Hematopoietic multipotent progenitor cell treated with erythropoietin and hydrocortisone succinate and interleukin-3 and kit ligand, for 8 days (in vitro differentiated cells): ENCODE measurements around the gene STAP1.
"Not testable (repeated sequence)": the region's sequence is repeated elsewhere in the genome, so short reads cannot be mapped to it uniquely, and the experiment has no call there.

Source experiments
- DNase-seq: peaks from one replicate; pipeline ENCODE4 v3.0.0-alpha.2; 2015

The STAP1 gene, protein sequence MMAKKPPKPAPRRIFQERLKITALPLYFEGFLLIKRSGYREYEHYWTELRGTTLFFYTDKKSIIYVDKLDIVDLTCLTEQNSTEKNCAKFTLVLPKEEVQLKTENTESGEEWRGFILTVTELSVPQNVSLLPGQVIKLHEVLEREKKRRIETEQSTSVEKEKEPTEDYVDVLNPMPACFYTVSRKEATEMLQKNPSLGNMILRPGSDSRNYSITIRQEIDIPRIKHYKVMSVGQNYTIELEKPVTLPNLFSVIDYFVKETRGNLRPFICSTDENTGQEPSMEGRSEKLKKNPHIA

DNA sequence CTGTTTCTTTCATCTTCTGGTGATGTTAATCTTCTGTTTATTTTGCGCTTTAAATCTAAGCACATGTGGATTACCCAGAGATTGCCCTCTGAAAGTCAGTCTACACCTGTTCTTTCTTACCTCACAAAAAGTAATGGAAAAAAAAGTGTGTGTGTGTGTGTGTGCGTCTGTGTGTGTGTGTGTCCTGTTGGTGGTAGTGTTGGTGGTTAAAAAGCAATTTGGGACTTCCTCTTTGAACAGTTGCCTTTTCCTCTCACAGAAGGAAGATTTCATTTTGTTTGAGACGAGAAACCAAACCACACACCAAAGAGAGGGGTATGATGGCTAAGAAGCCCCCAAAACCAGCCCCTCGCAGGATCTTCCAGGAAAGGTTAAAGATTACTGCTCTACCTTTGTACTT lies at the start of gene STAP1:
Gene STAP1 (plus strand): TSS at position 235 of the 400 bp plus-strand sequence. CDS start 83 bp downstream, at position 318.
- peak; percentile 70 for DNase-seq

DNA sequence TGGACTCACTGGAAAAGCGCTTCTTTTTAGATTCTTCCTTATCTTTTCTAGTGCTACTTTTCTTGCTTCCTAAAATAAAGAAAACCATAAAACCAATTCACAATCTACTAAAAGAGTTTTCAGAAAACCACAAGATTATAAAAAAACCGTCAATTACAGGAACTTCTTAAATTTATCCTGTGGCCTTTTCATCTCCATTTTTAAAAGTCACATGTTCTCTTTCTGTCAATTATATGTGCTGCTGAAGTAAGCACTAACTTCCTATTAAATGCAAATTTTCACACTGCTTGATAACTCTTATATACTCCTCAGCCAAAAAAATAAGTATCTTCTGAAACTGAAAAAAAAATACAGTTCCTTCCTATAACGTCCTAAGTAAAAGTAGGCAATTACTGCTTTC lies 46.0 kb upstream of the STAP1 start:
- no peak for DNase-seq

DNA sequence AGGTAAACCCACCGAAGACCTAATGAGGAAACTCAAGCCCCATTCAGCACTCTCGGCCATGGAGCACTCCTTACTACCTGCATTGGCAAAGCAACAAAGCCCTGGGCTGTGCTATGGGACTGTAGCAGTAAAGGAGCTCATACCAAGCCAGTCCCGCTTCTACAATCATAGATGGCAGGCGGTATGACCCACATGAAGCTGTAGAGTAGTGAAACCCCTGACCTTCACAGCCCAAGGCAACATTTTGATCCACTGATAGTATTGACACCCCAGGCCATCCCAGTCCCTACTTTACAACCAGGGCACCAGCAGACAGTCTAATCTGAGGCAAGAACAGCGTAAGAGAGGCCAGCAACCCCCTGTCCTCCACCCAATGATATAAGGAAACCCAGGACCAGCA lies 38.4 kb upstream of the STAP1 start:
- no peak for DNase-seq

DNA sequence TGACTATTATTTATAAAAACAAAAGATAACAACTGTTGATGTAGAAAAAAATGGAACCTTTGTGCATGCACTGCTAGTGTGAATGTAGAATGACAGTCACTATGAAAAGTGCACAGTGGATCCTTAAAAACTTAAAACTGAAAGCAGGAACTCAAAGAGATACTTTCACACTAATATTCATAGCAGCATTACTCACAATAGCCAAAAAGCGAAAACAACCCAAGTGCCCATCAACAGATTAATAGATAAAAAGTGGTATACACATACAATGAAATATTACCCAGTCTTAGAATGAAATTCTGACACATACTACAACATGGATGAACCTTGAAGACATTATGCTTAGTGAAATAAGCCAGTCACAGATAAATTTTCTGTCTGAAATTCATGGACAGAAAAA lies 37.0 kb upstream of the STAP1 start:
- DNase-seq, result no peak

DNA sequence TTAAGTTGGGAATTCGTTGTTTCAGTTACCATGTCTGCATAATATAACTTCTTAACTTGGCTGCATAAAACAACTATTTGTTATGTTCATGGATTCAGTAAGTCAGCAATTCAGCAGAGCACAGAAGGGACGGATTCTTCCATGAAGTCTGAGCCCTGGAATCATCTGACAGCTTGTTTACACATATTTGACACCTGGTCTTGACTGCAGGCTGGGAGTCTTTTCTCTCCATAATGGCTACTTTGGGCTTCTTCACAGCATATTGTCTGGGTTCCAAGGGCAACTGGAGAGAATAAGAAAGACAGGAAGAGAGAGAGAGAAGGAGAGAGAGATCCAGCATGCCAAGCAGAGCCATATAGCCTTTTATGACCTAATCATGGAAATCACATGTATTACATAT lies 36.3 kb upstream of the STAP1 start:
- peak; percentile 12 for DNase-seq

DNA sequence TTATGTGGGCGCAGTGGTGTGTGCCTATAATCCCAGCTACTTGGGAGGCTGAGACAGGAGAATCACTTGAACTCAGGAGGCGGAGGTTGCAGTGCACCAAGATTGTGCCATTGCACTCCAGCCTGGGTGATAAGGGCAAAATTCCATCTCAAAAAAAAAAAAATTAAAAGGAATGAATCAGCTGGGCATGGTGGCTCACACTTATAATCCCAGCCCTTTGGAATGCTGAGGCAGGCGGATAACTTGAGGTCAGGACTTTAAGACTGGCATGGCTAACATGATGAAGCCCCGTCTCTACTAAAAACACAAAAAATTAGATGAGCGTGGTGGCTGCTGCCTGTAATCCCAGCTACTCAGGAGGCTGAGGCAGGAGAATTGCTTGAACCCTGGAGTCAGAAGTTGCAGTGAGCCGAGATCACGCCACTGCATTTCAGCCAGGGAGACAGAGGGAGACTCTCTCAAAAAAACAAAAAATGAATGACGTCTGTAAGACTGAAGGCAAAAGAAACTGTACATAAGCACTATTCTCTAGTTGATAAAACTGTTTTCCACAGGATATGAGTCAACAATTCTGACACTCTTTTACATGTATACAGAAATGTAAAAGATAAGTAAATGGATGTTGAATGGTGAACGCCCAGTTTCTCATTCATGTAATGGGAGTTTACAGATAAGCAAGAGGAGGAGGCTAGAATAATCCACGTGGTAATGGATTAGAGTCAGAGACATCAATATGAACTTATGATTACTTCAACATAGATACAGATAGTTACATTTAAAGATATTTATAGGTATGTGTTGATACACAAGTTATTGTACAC lies 35.5 kb upstream of the STAP1 start:
- peak; percentile 98 for DNase-seq

DNA sequence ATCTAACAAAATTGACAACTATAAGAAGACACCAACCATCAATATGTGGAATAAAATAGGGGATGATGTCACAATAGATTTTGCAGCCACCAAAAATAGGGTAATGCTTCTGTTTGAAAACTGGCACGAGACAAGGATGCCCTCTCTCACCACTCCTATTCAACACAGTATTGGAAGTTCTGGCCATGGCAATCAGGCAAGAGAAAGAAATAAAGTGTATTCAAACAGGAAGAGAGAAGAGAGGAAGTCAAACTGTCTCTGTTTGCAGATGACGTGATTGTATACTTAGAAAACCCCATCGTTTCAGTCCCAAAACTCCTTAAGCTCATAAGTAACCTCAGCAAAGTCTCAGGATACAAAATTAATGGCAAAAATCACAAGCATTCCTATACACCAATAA lies 34.4 kb upstream of the STAP1 start:
- not testable (repeated sequence) for DNase-seq

DNA sequence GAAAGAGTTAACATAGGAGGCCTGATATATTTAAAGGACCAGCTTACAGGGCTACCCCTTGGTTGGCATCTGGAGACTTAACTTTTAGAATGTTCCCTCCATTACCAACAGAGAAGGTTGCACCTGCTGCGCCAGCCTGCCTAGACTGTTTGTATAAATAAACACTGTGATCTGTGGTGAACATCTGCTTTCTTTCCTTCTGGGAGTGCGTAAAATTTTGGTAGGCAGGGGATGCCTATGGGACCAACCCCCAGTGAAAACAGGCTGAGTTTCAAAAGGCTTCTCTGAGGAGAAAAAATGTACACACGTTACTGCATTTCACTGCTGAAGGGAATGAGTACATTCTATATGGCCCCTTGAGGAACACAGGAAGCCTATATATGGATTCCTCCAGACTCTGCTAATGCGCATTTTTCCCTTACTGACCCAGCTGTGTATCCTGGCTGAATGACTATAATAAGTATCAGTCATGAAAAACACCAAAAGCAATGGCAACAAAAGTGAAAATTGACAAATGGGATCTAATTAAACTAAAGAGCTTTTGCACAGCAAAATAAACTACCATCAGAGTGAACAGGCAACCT lies 27.1 kb upstream of the STAP1 start:
- no peak for DNase-seq

DNA sequence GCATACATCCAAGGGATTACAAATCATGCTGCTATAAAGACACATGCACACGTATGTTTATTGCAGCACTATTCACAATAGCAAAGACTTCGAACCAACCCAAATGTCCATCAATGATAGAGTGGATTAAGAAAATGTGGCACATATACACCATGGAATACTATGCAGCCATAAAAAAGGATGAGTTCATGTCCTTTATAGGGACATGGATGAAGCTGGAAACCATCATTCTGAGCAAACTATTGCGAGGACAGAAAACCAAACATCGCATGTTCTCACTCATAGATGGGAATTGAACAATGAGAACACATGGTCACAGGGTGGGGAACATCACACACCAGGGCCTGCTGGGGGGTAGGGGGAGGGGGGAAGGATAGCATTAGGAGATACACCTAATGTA lies 26.1 kb upstream of the STAP1 start:
- not testable (repeated sequence) for DNase-seq

DNA sequence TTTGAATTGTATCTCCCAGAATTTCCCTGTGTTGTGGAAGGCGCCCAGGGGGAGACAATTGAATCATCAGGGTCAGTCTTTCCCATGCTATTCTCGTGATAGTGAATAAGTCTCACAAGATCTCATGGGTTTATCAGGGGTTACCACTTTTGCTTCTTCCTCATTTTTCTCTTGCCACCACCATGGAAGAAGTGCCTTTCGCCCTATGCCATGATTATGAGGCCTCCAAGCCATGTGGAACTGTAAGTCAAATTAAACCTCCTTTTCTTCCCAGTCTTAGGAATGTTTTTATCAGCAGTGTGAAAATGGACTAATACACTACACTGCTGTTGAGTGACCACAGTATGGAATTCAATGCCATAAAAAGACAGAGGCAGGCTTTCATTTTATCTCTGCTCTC lies 25.4 kb upstream of the STAP1 start:
- no peak for DNase-seq

DNA sequence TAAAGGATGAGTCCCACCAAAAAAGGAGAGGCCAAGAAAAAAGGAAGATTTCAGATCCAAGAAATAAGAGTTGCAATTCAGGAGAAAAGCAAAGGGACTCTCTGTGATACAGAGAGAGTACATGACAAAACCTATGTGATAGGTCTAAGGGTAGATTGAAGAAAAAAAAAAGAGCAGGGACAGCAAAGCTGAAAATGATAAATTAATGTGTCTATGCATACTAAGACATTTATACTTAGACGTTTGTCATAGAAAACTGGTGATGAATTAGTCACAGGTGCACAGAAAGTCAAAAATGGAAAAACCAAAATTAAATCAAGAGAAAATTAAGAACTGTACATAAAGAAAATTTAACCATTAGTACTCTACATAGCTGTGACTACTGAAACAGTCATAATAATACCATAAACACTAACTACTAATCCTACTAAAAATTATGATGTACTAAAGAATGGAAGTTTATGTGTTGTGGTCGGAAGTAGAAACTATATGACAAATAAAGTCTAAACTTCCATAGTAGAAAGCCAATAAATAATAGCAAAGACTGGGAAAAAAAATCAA lies 23.2 kb upstream of the STAP1 start:
- DNase-seq, result no peak

DNA sequence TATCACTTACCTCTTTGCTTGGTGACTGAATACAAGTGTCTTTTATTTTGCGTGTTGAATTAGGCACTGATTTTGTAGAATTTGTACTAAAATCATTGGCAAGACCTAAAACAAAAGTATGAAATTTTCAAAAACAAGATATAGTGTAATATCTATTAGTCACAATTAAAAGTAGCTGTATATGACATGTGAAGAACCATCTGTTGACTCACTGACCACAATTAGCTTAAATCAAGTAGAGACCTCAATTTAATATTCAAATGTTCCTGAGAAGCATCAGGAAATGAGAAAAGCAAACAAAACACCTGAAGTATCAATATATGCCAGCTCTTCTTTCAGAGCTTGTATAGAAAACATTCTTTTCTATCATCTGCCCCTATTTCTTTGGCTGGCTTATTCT lies 18.7 kb upstream of the STAP1 start:
- no peak for DNase-seq

DNA sequence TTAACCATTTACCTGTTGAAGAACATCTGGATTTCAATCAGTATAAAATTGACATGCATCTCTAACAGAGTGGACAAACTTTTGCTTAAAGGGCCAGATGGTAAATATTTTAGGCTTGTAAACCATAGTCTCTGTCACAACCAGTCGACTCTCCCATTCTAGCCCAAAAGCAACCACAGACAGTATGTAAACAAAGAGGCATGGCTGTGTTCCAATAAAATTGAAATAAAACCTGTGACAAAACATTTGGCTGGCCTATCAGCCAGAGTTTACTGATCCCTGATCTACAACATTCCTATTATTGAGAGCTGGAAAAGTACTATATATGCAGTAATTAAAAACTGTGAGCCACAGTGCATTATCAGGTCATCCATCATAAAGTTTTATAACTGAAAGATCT lies 16.5 kb upstream of the STAP1 start:
- DNase-seq, result no peak

DNA sequence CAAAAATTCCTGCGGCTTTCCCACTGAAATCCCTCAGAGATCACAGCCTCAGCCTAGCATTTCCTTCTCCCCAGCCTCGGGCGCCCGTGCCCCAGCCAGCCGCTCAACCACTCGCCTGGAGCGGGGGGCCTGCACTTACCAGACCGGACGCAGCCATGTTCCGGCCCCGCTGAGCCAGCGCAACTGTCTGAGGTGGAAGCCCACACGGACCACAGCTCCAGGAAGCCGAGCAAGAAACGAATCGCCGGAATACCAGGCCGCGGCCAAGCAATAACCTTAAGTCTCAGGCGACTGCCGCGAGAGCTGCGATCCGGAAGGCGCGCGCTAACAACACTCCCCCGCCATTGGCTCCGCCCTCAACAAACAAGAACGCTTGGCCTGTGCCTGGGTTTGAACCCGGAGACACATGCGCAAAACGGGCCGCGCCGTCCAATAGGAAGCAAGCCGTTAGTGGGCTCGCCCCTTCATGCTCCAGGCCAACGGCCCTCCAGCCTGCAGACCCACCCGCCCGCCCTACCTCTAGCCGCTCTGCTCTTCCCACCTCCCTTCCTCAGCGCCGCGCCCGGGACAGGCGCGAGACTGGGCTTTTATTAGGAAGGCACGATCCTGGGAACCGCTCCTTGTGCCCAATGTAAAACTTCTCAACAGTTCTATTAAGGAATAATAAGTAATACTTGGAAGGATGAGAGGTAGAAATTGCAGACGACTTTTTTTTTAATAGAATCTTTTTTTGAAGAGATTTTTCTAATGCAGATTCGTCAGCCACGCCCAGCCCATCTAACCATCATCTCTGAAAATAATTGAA lies 13.1 kb upstream of the STAP1 start, which contains the start of gene CENPC:
Gene CENPC (minus strand): TSS at position 305 of the 805 bp plus-strand sequence. CDS start 148 bp downstream, at position 157.
- peak; percentile 98 for DNase-seq

DNA sequence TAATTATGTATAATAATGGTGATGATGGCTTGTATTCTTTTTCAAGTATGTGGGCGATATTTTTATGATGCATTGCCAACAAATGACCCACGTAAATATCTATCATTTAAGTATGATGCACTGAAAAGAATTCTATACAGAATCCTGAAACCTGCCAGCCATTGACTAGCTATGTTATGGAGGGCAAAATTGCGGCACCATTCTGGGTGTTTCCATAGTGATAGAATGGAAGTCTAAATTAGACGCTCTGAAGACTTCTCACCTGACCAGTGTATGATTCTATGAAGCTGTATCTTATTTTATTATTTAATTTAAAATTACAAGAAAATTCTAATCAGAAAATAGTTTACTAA lies 12.5 kb upstream of the STAP1 start:
- DNase-seq, result no peak

DNA sequence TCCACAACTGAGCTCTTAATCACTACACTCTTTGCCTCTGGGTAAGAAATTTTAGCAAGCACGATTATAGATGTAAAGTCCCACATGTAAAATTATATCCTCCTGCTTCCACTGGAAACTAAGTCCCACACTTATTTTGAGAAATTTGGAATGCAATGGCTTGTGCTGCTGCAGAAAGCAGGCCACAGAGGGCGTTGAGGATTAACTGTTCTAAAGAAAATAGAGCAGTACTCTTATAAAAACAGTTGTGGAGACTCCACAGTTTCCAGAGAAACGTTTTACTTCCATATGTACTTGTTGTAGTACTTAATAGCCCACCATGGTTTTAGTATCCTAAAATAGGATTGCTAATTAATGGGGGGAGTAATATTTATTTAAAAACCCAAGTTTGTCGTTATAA lies 11.6 kb upstream of the STAP1 start:
- no peak for DNase-seq

DNA sequence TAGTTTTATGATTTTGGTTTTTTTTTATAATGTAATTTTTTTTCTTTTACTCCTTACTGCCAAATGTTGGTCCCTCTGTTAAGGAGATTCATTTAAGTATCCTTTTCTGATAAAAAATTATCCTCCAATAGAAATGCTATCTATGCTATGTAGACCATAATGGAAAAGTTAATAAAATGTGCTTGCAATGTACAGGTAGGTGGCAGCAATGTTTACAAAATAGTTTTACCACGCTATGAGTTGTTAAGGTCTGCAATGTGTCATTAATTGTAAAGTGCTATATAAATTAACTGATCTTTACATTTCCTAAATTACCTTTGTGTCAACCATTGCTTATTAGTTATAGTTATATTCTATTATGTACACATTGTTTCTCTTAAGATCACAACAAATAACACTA lies 9.4 kb upstream of the STAP1 start:
- DNase-seq, result peak; percentile 82

DNA sequence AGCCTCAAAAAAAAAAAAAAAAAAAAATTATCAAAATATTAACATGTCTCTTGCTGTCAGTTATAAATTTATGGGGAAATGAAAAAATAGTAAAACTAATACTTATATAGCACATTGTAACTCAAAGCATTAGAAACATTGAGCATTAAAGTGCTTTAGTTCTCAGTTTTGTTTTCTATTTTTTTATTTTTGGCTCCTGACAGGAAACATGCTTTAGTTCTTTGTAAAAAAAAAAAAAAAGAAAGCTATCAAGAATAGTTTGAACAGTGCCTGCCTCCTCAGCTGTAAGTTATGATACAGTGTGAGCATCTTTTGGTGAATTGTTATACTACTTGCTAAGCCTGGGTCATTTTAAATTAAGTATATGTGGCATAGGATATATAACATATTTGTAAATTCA lies 8.1 kb upstream of the STAP1 start:
- DNase-seq, result no peak

DNA sequence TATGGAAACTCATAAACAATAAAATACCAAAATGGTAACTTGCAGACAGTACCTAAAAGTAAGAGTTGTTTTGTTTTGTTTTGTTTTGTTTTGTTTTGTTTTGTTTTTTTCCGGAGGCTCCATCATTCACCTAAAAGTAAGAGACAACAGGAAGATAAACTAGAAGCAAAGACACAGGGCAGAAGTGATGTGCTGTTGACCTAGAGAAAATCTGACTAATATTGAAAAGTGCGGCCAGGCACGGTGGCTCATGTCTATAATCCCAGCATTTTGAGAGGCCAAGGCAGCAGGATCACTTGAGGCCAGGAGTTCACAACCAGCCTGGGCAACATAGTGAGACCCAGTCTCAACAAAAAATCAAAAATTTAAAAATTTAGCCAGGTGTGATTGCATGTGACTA lies 7.7 kb upstream of the STAP1 start:
- no peak for DNase-seq

DNA sequence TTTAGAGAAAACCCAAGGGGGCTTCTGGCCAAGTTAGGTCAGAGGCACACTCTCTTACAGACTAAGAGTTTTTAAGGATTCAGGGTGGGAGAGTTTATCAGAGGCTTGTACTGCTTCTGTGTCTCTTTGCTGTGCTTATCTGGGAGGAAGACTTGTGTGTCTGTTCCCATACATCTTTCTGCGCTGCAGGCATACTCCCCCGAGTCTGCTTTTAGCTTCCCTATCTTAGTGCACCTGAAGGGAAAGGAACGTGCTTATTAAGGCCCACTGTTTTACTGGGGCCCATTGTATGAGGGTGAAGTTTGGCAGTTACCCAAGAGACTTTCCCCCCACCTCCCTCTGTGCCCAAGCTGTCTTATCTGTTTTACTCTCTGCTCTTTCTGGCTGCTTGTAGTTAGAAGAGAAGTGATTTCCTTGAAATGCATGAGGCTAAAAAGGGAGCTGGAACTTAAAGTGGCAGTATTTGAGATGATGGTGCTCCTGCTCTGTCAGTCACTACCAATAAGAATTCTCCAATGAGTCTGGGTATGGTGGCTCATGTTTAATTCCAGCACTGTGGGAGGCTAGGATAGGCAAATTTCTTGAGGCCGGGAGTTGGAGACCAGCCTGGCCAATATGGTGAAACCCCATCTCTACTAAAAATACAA lies 6.3 kb upstream of the STAP1 start:
- DNase-seq, result peak; percentile 94

DNA sequence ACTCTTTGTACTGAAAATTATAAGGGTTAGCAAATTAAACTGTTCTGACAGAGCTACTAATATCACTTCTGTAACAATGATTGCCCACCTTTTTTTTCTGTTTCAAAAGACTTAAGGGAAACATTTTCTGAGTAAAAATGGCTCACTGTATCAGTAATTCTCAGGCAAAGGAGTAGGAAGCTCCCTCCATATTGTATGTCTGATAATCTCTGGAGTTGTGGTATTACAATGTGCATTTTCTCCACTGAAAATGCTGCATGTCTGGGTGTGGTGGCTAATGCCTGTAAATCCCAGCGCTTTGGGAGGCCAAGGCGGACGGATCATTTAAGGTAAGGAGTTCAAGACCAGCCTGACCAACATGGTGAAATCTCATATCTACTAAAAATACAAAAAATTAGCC lies 4.4 kb upstream of the STAP1 start:
- DNase-seq, result peak; percentile 57

DNA sequence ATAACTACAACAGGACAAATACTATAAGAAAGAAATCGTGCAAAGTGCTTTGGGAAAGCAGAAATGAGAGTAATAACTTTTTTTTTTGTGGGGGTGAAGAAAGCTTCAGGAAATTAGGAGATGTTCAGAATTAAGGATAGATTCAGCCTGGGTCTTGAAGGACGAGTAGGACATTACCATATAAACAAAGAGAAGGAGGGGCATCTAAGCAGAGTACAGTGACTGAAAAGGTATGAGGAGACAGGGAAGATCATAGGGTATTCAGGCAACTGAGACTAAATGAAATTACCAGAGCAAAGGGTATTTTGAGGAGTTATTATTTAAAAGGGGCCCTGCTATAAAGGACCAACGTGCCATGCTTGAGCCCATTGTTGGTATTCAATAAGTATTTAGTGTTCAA lies 3.1 kb upstream of the STAP1 start:
- no peak for DNase-seq
